Measurements from ENCODE around the gene LMX1A. TPM values are rescaled to one million over a fixed set of nuclear protein-coding genes. Genes with fewer than 3 reads are reported as not detected.

The LMX1A gene
- total RNA-seq, 1 experiment from 2014 or later, result not detected

- intact Hi-C loops (cut with micrococcal nuclease; ENCODE audit: unreplicated experiment), result no loop called here
Observed at GRCh38 chr1:165224504-165224903, 132.0 kb downstream of the LMX1A start.

GRCh38 chr1:165222580-165222979 is 133.9 kb downstream of the LMX1A start:
- H3K27ac ChIP-seq (ENCODE audit: low read length), result no peak overlapping the region
- no peaks in the 10 kb centered on the region for H3K4me1 ChIP-seq (ENCODE audit: control insufficient read depth, insufficient read depth, low read length)
- no peak for ATAC-seq
- BruUV-seq (replicated peaks), result no TSS peak
- intact Hi-C loops (cut with micrococcal nuclease; ENCODE audit: unreplicated experiment) (no loop called here), in situ Hi-C loops (cut with HindIII; ENCODE audit: low pct_unique_long_range_greater_than_20kb, low sequenced_read_pairs) (no loop called here)
- no peaks in the 10 kb centered on the region for H3K27me3 ChIP-seq (ENCODE audit: control insufficient read depth, insufficient read depth, low read length)
- no peak overlapping the region for H3K4me3 ChIP-seq (ENCODE audit: low read depth in 2 of 2, low read length in 2 of 2)
- DNase-seq (ENCODE audit: low read depth, low spot score), result no peak
- POLR2A ChIA-PET, result no interaction called here
- CTCF ChIA-PET, result no interaction called here
- no peak for TF ChIP-seq TCF7L2 (IDR thresholded peaks at IDR 0.05; ENCODE audit: low read depth, low read length)
- no peak for TF ChIP-seq POLR2AphosphoS5 (IDR thresholded peaks at IDR 0.05; ENCODE audit: low read depth, low read length)
- no peak for TF ChIP-seq REST (IDR thresholded peaks at IDR 0.05; ENCODE audit: insufficient read depth in 1 of 2, low read depth in 2 of 2, low read length in 1 of 2)
- TF ChIP-seq SIN3A (IDR thresholded peaks at IDR 0.05; ENCODE audit: borderline replicate concordance, insufficient read depth, low read depth, low read length), result no peak
- TF ChIP-seq CTCF (IDR thresholded peaks at IDR 0.05), result no peak
- H3K9me3 ChIP-seq (ENCODE audit: control insufficient read depth, insufficient read depth, low read depth, low read length), result no peaks in the 10 kb centered on the region
- H3K36me3 ChIP-seq (ENCODE audit: control insufficient read depth, insufficient read depth, low read length), result no peaks in the 10 kb centered on the region

More at GRCh38 chr1:165224504-165224903, 132.0 kb downstream of the LMX1A start:
- no peak for DNase-seq (ENCODE audit: low read depth, low spot score)
- in situ Hi-C loops (cut with HindIII; ENCODE audit: low pct_unique_long_range_greater_than_20kb, low sequenced_read_pairs), result no loop called here
- ChIA-PET POLR2A (no interaction called here), CTCF (no interaction called here)
- Histone ChIP-seq H3K27me3 (ENCODE audit: control insufficient read depth, insufficient read depth, low read length) (no peaks in the 10 kb centered on the region), H3K9me3 (ENCODE audit: control insufficient read depth, insufficient read depth, low read depth, low read length) (no peaks in the 10 kb centered on the region), H3K36me3 (ENCODE audit: control insufficient read depth, insufficient read depth, low read length) (no peaks in the 10 kb centered on the region), H3K4me1 (ENCODE audit: control insufficient read depth, insufficient read depth, low read length) (no peaks in the 10 kb centered on the region), H3K4me3 (ENCODE audit: low read depth in 2 of 2, low read length in 2 of 2) (no peak overlapping the region), H3K27ac (ENCODE audit: low read length) (no peak overlapping the region)
- ATAC-seq, result no peak
- BruUV-seq (replicated peaks), result no TSS peak
- TF ChIP-seq TCF7L2 (IDR thresholded peaks at IDR 0.05; ENCODE audit: low read depth, low read length) (no peak), CTCF (IDR thresholded peaks at IDR 0.05) (no peak), REST (IDR thresholded peaks at IDR 0.05; ENCODE audit: insufficient read depth in 1 of 2, low read depth in 2 of 2, low read length in 1 of 2) (no peak), POLR2AphosphoS5 (IDR thresholded peaks at IDR 0.05; ENCODE audit: low read depth, low read length) (no peak), SIN3A (IDR thresholded peaks at IDR 0.05; ENCODE audit: borderline replicate concordance, insufficient read depth, low read depth, low read length) (no peak)

Measured in Panc1 (cell line).